Measurements from ENCODE around the gene STOX2.

The STOX2 gene

GRCh38 chr4:183888564-183888963, 16.5 kb upstream of the STOX2 start:
- no peak for TF ChIP-seq CTCF (IDR thresholded peaks at IDR 0.05; ENCODE audit: low read length, missing control alignments)
- no peak for DNase-seq (ENCODE audit: low read depth)
- H3K4me3 ChIP-seq (replicated peaks; ENCODE audit: low read depth, low read length), result no peak overlapping the region

- no peak for DNase-seq (ENCODE audit: low read depth)
- TF ChIP-seq CTCF (IDR thresholded peaks at IDR 0.05; ENCODE audit: low read length, missing control alignments), result no peak
- no peak overlapping the region for H3K4me3 ChIP-seq (replicated peaks; ENCODE audit: low read depth, low read length)
These were observed 15.9 kb upstream of the STOX2 start for GRCh38 chr4:183889190-183889589.

DNA sequence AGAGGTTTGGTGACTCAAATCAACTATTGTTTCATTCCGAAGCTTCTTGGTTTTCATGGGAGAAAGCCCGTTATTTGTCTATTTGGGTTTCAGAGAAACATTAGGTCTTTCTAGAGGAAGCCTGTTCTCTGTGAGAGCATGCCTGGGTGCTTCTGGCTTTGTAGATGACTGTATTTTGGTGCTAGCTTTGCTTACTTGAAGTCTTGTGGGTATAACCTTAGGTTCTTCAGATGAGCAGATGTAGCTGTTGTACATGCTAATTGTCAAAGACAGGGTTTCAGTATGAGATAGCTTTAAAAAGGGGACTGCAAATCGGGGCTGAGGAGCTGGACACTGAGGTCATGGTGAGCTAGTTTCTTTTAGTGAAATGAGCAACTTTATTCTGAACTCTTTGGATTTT, 7.9 kb upstream of the STOX2 start:
- TF ChIP-seq CTCF (IDR thresholded peaks at IDR 0.05; ENCODE audit: low read length, missing control alignments), result no peak
- no peak overlapping the region for H3K4me3 ChIP-seq (replicated peaks; ENCODE audit: low read depth, low read length)
- DNase-seq (ENCODE audit: low read depth), result no peak

- no peak overlapping the region for H3K4me3 ChIP-seq (replicated peaks; ENCODE audit: low read depth, low read length)
- no peak for DNase-seq (ENCODE audit: low read depth)
- no peak for TF ChIP-seq CTCF (IDR thresholded peaks at IDR 0.05; ENCODE audit: low read length, missing control alignments)
These were observed 6.7 kb upstream of the STOX2 start for GRCh38 chr4:183898456-183898855.

GRCh38 chr4:183903021-183903760, 1.9 kb upstream of the STOX2 start:
- no peak overlapping the region for H3K4me3 ChIP-seq (replicated peaks; ENCODE audit: low read depth, low read length)
- no peak for TF ChIP-seq CTCF (IDR thresholded peaks at IDR 0.05; ENCODE audit: low read length, missing control alignments)
- no peak for DNase-seq (ENCODE audit: low read depth)

DNA sequence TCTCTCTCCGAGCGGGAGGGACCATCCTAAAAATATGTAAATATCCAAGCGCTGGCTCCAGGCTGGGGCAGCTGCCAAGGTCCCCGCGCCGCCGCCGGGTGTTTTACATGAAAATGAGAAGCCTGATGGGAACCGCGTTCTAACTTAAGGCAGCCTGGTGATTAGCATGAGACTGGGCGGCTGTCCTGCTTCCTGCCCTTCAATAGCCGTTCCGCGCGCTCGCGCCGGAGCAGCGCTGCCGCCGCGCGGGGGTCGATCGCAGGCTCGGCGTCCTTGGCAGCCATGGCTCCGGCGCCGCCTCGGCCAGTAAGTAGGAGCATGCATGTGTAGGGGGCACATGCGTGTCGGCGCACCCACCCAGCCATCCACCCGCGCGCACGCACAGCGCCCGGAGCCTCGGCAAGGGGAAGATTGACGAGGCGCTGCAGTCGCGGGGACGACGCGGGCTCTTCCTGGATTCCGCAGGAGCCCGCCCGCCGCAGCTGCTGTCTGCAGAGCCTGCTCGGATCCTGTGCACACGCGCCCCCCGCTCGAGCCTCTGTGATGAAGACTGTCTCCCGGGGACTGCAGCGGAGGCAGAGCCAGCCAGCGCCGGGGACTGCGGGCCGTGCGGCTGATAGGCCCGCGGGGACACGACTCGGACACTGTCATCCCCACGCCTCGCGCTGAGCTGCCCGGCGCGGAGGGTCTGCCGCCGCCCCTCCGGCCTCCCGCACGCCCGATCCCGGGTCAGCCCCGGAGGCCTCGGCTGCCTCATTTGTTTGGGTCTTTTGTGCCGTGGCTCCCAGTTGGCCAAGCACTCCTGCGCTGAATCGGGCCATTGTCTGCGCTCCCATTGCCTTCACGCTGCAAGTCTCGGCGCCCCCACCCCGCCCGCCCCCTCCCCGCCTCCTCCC, 734 bp downstream of the STOX2 start:
- no peak for TF ChIP-seq CTCF (IDR thresholded peaks at IDR 0.05; ENCODE audit: low read length, missing control alignments)
- peak; percentile 22 for DNase-seq (ENCODE audit: low read depth)
- H3K4me3 ChIP-seq (replicated peaks; ENCODE audit: low read depth, low read length), result peak overlapping the region; percentile 42
